Measurements from ENCODE around the gene GLI2. TPM values are rescaled to one million over a fixed set of nuclear protein-coding genes. Genes with fewer than 3 reads are reported as not detected.

Gene GLI2
- total RNA-seq, 2 experiments from 2014 or later: not detected

DNA sequence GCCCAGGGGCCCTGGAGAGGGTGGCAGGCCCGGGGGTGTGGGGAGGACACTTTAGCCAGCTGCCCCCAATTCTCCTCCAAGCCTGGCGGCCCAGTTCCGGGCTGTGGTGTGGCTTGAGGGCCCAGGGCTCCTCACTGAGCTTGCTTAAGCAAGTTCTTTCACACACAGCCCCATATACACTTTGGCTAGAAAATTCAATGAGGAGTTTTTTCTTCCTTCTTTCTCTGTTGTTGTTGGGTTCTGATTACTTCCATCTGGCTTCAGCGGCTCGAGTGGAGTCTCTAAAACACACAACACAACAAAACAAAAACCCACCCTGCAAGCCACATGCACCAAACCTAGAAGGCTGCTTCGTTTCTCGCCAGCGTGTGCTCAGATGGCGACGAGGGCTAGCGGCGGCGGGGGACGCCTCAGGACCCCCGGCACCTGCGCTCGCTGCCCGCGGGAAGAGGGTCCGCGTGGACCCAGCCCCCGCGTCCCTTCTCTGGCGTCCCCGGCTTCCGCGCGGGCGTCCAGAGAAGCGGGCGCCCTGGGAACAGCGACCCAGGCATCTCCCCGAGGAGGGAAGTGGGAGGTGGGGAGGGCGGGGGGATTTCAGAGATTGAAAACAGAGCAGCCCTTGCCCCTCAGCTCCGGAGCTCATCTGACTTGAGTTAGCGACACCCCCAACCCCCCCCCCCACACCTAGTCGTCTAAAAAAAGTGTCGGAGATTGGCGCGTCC is 577 bp upstream of the GLI2 start:
- DNase-seq (ENCODE audit: low spot score): no peak
- H3K27ac ChIP-seq (ENCODE audit: low read depth, low read length, poor library complexity, severe bottlenecking): no peak overlapping the region
- no TSS peak for BruUV-seq (replicated peaks)
- ChIA-PET POLR2A (interaction anchor here (0.6 kb wide), 1 partner anchor 612 kb away, joined by 8 read pairs; no protein-coding TSS in a partner anchor), CTCF (ENCODE audit: unreplicated experiment) (no interaction called here)
- H3K4me3 ChIP-seq (ENCODE audit: low read depth, low read length, poor library complexity, severe bottlenecking): no peak overlapping the region
- intact Hi-C loops (cut with micrococcal nuclease; ENCODE audit: unreplicated experiment): no loop called here
- H2AFZ ChIP-seq (ENCODE audit: low read length): no peak overlapping the region
- no peaks in the 10 kb centered on the region for H3K4me1 ChIP-seq (ENCODE audit: insufficient read depth, low read length, poor library complexity, severe bottlenecking)
- H3K79me2 ChIP-seq (ENCODE audit: insufficient read depth, low read depth, low read length): no peaks in the 10 kb centered on the region
- no peaks in the 10 kb centered on the region for H3K9me2 ChIP-seq (ENCODE audit: insufficient read depth, low read length)
- H3K4me2 ChIP-seq (ENCODE audit: low read length): no peak overlapping the region
- H4K20me1 ChIP-seq (ENCODE audit: insufficient read depth, low read length): no peaks in the 10 kb centered on the region
- TF ChIP-seq, protein P1, sequence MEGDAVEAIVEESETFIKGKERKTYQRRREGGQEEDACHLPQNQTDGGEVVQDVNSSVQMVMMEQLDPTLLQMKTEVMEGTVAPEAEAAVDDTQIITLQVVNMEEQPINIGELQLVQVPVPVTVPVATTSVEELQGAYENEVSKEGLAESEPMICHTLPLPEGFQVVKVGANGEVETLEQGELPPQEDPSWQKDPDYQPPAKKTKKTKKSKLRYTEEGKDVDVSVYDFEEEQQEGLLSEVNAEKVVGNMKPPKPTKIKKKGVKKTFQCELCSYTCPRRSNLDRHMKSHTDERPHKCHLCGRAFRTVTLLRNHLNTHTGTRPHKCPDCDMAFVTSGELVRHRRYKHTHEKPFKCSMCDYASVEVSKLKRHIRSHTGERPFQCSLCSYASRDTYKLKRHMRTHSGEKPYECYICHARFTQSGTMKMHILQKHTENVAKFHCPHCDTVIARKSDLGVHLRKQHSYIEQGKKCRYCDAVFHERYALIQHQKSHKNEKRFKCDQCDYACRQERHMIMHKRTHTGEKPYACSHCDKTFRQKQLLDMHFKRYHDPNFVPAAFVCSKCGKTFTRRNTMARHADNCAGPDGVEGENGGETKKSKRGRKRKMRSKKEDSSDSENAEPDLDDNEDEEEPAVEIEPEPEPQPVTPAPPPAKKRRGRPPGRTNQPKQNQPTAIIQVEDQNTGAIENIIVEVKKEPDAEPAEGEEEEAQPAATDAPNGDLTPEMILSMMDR (conservative IDR thresholded peaks at IDR 0.05; ENCODE audit: low read length): no peak
- TF ChIP-seq EZH2phosphoT487 (IDR thresholded peaks at IDR 0.05; ENCODE audit: borderline replicate concordance, low read depth, low read length): no peak
- no peaks in the 10 kb centered on the region for H3K9me3 ChIP-seq (ENCODE audit: low read length)
- no peaks in the 10 kb centered on the region for H3K36me3 ChIP-seq (ENCODE audit: insufficient read depth, low read length)

DNA sequence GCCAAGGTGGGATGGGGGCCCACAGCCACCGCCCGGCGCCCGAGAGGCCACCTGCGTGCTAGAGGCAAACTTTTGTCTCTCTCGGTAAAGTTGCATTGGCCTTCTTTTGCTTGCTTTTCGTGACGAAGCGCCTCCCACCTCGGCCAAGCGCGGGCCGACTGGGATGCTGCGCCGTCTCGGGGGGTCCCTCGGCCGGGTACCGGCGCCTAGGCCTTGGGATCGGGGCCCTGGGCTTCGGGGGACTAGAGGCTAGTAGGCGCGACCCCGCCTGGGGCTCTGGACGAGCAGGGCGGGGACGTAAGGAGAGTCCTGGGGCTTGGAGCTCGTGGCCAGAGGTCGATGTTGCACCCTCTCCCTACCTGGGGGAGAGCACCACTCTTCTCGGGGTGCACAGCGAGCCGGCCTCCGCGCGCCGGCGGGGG is 545 bp downstream of the GLI2 start:
- no peak for DNase-seq (ENCODE audit: low spot score)
- ChIA-PET CTCF (ENCODE audit: unreplicated experiment) (no interaction called here), POLR2A (no interaction called here)
- Histone ChIP-seq H4K20me1 (ENCODE audit: insufficient read depth, low read length) (no peaks in the 10 kb centered on the region), H3K4me1 (ENCODE audit: insufficient read depth, low read length, poor library complexity, severe bottlenecking) (no peaks in the 10 kb centered on the region), H3K79me2 (ENCODE audit: insufficient read depth, low read depth, low read length) (no peaks in the 10 kb centered on the region), H3K4me2 (ENCODE audit: low read length) (no peak overlapping the region), H3K27ac (ENCODE audit: low read depth, low read length, poor library complexity, severe bottlenecking) (no peak overlapping the region), H3K9me2 (ENCODE audit: insufficient read depth, low read length) (no peaks in the 10 kb centered on the region), H3K9me3 (ENCODE audit: low read length) (no peaks in the 10 kb centered on the region), H2AFZ (ENCODE audit: low read length) (no peak overlapping the region), H3K36me3 (ENCODE audit: insufficient read depth, low read length) (no peaks in the 10 kb centered on the region), H3K4me3 (ENCODE audit: low read depth, low read length, poor library complexity, severe bottlenecking) (no peak overlapping the region)
- TF ChIP-seq, protein P1 (conservative IDR thresholded peaks at IDR 0.05; ENCODE audit: low read length): no peak
- TF ChIP-seq EZH2phosphoT487 (IDR thresholded peaks at IDR 0.05; ENCODE audit: borderline replicate concordance, low read depth, low read length): no peak
- intact Hi-C loops (cut with micrococcal nuclease; ENCODE audit: unreplicated experiment): no loop called here
- BruUV-seq (replicated peaks): no TSS peak

DNA sequence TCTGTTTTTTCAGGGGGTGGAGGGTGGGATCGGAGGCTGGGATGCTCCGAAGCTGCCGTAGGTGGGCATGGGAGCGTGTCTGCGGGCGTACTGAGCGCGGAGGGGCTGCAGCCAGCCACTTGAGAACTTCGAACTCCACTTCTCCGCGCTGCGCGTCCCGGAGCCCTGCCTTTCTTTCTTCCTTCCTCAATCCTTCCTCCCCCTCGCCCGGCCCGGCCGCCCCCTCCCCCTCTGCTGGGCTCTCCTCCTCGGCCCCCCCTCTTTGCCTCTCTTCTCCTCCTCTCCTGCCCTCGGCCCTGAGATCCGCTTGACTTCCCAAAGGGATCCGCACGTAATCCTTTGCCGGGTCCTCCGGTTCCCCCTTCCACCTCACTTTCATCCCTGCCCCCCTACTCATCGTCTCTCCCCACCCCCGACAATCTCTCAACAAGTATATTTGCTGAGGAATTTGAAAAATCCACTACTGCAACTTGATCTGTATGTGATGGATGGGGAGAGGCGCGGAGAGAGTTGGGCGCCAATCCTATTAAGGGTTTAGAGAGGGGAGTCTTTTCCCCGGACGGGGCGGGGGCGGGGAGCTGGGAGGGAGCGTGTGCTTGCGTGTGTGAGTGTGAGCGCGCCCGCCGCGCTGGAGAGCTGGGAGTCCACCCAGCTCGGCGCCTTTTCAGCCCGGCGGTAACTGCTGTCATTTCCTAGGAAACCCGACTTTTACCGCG is 1.1 kb downstream of the GLI2 start:
- H3K9me3 ChIP-seq (ENCODE audit: low read length): no peaks in the 10 kb centered on the region
- H3K4me2 ChIP-seq (ENCODE audit: low read length): no peak overlapping the region
- no peak for DNase-seq (ENCODE audit: low spot score)
- no peaks in the 10 kb centered on the region for H4K20me1 ChIP-seq (ENCODE audit: insufficient read depth, low read length)
- CTCF ChIA-PET (ENCODE audit: unreplicated experiment): no interaction called here
- no peaks in the 10 kb centered on the region for H3K36me3 ChIP-seq (ENCODE audit: insufficient read depth, low read length)
- intact Hi-C loops (cut with micrococcal nuclease; ENCODE audit: unreplicated experiment): no loop called here
- no peaks in the 10 kb centered on the region for H3K4me1 ChIP-seq (ENCODE audit: insufficient read depth, low read length, poor library complexity, severe bottlenecking)
- POLR2A ChIA-PET: no interaction called here
- no peak overlapping the region for H3K27ac ChIP-seq (ENCODE audit: low read depth, low read length, poor library complexity, severe bottlenecking)
- no peak for TF ChIP-seq EZH2phosphoT487 (IDR thresholded peaks at IDR 0.05; ENCODE audit: borderline replicate concordance, low read depth, low read length)
- TF ChIP-seq, protein P1 (conservative IDR thresholded peaks at IDR 0.05; ENCODE audit: low read length): no peak
- BruUV-seq (replicated peaks): no TSS peak
- no peaks in the 10 kb centered on the region for H3K79me2 ChIP-seq (ENCODE audit: insufficient read depth, low read depth, low read length)
- H3K9me2 ChIP-seq (ENCODE audit: insufficient read depth, low read length): no peaks in the 10 kb centered on the region
- H3K4me3 ChIP-seq (ENCODE audit: low read depth, low read length, poor library complexity, severe bottlenecking): no peak overlapping the region
- H2AFZ ChIP-seq (ENCODE audit: low read length): no peak overlapping the region
